ENCODE results near the gene NBAS.
"Not testable (repeated sequence)": the region's sequence is repeated elsewhere in the genome, so short reads cannot be mapped to it uniquely, and the experiment has no call there.

NBAS gene

DNA sequence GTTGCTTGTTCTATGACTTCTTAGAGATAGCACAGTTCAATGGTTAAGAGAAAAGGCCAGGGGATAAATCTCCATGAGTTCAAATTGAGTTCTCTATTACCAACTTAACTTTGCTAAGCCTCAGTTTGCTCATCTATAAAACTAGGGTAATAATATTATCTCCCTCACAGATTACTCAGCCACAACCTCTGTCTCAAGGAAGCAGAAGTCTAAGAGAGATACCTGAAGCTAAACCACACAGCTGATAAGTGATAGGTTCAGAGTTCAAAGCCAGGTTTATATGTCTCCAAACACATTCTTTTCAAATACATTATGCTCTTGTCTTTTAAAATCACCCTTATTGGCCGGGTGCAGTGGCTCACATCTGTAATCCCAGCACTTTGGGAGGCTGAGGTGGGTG lies 287.7 kb downstream of the NBAS start:
- DNase-seq (ENCODE audit: low read depth in 2 of 3, low spot score in 2 of 3) = no peak

DNA sequence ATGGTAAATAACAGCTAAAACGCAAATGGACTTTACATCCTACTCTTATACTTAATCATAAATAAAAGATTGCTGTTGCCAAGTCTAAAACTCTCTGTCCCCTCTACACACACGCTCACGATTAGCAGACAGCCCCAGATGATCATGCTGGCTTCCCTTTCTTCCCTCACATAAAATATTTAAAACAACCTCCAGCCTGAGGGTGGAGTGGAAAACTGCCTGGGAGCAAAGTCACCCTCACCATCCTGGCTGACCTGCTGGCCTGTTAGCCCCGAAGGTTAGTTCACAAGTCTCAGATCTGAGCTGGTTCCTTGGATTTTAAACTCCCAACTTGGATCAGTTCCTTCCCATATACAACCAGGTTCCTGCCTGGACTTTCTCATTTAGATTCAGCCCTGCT lies 288.2 kb downstream of the NBAS start:
- no peak for DNase-seq (ENCODE audit: low read depth in 2 of 3, low spot score in 2 of 3)

DNA sequence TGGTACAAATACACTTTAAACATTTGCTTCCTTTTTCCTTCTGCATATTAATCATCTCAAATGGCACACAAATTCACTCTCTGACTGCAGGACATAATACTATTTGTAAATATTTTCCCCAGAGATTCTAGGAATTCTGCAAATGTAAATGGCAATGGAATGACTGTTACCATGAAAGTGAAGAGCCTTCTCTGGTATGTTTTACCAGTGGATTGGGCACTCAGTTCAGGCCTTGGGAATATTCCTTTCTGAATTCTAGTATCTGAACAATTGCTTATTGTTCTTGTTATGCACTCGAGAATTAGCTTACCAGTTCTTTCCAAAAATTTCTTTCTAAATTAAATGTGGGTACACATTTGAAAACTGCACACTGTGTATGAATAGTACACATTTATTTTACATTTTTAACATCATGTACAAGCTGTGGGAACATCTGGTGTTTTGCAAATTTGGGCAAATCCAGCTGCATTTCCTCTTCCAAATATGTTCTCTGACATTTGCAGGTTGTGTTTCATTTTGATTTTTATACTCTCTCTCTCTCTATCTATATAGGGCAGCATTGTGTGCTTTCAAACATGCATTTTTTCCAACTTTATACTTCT lies 289.1 kb downstream of the NBAS start:
- no peak for DNase-seq (ENCODE audit: low read depth in 2 of 3, low spot score in 2 of 3)

DNA sequence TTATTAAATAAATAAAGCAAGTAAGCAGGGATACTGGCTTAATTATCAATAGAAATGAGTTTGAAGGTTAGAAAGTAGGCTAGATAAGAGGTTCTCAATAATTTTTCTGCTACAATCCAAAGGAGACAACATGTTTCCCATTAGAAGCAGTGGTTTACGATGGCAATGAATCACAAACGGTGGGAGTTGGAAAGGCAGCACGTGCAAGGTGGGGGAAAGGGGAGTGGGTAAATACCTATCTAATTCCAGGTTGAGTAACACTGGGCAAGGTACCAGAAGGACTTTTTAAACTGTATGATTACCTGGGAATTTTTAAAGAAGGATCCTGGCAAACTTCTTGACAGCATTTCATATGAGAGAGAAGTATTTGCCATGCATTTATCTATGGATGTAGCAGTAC lies 289.9 kb downstream of the NBAS start:
- DNase-seq (ENCODE audit: low read depth in 2 of 3, low spot score in 2 of 3) = no peak

DNA sequence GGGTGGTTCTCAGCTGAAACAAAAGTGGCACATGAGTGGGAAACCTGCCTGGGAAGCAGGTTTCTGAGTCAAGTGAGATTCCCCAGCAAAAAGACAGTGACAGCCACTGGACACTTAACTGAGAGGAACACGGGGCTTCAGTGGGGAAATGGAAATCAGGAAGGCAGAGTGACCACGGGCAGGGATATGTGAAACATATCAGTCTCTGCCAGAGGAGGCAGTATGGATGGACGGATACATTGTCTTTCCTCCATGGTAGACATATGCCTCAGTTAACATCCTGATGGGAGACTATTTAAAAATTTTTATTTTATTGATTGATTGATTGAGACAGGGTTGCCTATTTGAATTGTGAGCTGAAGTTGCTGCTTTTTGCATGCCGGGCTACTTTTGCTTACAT lies 292.1 kb downstream of the NBAS start:
- no peak for DNase-seq (ENCODE audit: low read depth in 2 of 3, low spot score in 2 of 3)

DNA sequence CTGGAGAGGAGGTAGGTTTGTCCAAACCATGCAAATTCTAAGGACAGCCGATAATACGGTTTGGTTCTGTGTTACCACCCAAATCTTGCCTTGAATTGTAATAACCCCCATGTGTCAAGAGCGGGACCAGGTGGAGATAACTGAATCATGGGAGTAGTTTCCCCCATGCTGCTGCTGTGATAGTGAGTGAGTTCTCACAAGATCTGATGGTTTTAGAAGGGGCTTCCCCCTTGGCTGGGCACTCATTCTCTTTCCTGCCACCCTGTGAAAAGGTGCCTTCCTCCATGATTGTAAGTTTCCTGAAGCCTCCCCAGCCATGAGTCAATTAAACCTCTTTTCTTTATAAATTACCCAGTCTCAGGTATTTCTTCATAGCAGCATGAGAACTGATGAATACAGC lies 295.2 kb downstream of the NBAS start:
- DNase-seq (ENCODE audit: low read depth in 2 of 3, low spot score in 2 of 3) = no peak

DNA sequence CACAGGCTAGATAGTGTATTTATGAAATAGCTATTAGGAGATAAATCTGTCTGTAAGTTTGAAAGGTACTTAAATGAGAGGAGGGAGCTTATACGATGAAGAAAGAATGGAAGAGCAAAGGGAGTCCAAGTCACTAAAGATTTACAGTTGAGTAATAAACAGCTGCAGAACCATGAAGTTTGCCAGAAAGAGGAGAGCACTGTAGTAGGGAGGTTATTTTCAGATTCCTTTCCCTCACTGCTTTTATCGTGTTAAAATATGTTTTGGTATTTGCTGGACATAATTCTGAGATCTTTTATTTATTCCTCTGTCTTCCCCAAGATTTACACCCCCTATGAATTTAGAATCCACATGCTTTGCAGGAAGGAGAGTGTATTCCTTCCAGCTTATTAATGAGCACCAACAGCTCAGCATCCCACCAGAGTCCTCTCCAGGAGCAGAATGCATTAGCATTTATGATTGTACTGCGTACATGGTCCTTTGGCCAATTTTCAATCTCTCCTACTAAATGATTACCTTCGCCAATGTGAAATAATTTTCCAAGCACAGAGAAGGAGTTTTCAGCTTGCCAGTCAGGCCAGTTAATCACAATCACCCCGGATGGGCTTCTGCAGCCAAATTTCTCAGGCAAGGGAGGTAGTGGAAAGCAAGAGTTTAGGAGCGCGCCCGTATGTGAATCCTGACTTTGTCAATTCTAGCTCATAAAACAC lies 297.0 kb downstream of the NBAS start:
- DNase-seq (ENCODE audit: low read depth in 2 of 3, low spot score in 2 of 3) = no peak

DNA sequence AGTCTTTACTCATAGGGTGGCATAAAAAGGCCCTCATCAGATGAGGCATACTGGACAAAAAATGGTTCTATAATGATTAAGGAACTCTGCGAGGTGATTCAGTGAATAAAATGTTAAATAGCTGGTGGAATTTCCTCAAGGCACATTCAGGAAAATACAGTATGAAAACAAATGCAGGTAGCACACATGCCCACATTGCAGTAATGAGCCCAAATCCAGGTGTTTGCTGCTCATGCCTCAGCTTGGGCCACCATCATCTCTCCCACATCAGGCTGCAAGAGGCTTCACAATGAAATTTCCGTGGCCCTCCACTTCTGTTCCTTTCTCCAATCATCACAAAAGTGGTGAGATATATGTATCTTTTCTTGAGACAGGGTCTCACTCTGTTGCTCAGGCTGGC lies 298.3 kb downstream of the NBAS start:
- no peak for DNase-seq (ENCODE audit: low read depth in 2 of 3, low spot score in 2 of 3)

DNA sequence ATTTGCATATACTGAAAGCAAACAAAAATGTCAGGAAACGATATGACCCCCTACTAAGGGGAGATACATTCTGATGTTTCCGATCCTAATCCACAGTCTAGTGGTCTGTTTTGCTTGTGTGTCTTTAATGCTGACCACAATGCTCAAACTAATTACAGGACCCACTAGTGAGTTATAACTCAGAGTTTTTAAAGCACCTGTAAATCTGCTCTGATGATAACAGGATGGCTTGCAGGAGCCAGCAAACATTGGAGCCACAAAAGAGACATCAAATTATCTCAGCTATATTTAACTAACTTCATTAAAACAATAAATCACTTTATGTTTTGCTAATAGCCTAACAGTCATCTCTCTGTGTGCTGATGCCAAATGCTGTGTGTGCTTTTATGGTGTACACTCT lies 300.3 kb downstream of the NBAS start:
- DNase-seq (ENCODE audit: low read depth in 2 of 3, low spot score in 2 of 3) = no peak

DNA sequence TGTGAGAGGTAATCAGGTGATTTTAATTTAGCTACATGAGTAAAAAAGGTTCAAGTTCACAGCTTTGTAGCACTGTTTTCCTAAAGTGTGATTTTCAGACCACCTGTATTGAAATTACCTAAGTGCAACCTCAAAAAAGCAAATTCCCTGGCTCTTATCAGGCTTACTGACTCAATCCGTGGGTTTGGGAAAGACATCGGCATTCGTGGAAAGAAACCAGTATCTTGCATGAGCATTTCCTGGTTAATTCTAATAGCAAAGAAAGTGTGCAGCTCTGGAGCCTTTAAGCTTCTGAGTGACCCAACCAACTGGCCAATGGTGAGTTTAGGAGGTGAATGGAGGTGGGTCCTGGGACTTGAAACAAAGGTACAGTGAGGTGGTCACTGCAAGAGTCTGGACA lies 300.9 kb downstream of the NBAS start:
- no peak for DNase-seq (ENCODE audit: low read depth in 2 of 3, low spot score in 2 of 3)

DNA sequence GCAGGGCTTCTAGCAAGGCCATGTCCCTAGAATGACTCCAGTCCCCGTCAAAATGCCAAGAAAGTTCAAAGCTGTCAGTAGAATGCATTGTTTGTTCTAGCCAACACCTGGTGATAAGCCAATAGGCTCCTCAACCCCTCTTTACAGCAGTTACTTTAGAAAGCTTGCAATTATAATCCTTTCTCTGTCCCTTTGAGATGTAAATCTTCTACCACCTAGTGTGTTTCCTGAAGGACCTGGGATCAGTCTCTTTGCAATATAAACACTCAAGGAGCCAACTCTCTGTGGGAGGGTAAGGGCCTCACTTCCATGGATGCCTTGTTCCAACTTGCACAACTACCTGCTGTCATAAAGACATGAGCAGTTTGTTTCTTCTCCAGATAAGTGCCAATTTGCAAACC lies 301.8 kb downstream of the NBAS start:
- no peak for DNase-seq (ENCODE audit: low read depth in 2 of 3, low spot score in 2 of 3)

DNA sequence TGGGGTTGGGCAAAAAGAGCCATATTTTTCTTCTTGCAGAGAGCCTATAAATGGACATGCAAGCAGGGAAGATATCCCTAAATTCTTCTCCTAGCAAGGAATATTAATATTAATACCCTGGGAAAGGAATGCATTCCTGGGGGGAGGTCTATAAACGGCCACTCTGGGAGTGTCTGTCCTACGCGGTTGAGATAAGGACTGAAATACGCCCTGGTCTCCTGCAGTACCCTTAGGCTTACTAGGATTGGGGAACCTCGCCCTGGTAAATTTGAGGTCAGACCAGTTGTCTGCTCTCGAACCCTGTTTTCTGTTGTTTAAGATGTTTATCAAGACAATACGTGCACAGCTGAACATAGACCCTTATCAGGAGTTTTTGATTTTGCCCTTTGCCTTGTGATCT lies 302.7 kb downstream of the NBAS start:
- not testable (repeated sequence) for DNase-seq (ENCODE audit: low read depth in 2 of 3, low spot score in 2 of 3)

DNA sequence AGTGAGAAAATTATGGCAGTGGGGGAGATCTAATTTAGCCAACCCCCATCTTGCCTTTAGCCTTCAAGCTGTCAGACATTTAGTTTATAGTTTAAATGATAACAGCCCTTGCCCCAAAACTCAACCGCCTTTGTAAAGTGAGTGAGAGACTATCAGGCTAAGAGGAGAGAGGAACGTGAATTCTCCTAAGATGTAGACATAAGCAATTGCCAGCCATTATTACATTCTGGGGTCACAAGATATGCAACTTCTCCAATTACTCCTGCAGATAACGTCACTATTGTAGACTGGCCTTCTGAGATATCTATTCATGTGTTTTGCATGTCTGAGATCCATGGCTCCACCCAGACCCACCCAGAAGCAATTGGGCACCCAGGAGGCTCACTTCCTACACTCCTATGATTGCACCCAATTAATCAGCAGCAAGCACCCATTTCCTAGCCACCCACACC lies 307.3 kb downstream of the NBAS start:
- DNase-seq (ENCODE audit: low read depth in 2 of 3, low spot score in 2 of 3) = no peak

DNA sequence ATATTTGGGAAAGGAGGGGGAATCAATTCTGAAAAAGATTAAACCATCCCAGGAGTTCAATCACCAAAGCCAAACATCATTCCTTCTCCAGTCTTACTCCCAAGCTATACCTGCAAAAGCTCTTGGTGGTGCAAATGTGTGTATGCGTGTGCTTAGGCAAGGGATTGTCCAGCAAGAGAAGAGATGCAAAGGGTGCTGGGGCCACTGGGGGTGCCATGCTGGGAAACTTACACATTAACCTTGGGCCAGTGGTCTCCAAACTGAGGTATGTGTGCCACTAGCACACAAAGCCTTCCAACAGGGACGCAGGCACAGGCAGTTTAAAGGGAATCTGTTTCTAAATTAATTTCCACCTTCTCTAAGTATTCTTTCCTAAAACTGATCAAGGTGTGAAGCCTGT lies 307.9 kb downstream of the NBAS start:
- no peak for DNase-seq (ENCODE audit: low read depth in 2 of 3, low spot score in 2 of 3)

DNA sequence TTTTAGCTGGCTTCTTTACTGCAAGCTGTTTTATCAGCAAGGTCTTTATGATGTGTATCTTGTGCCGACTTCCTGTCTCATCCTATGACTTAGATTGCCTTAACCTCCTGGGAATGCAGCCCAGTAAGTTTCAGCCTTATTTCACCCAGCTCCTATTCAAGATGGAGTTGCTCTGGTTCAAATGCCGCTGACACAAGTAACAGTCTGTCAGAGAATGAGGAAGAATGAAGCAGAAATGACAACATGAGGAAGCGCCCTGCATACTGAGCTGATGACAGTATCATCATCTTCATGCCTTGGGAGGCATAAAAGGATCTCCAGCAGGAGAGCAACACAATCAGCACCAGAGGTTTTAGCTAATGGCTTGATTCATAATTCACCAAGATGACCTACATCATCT lies 309.4 kb downstream of the NBAS start:
- no peak for DNase-seq (ENCODE audit: low read depth in 2 of 3, low spot score in 2 of 3)

DNA sequence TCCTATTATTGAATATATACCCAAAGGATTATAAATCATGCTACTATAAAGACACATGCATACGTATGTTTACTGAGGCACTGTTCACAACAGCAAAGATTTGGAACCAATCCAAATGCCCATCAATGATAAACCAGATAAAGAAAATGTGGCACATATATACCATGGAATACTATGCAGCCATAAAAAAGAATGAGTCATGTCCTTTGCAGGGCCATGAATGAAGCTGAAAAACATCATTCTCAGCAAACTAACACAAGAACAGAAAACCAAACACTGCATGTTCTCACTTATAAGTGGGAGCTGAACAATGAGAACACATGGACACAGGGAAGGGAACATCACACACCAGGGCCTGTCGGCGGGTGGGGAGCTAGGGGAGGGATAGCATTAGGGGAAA lies 310.2 kb downstream of the NBAS start:
- DNase-seq (ENCODE audit: low read depth in 2 of 3, low spot score in 2 of 3) = not testable (repeated sequence)

DNA sequence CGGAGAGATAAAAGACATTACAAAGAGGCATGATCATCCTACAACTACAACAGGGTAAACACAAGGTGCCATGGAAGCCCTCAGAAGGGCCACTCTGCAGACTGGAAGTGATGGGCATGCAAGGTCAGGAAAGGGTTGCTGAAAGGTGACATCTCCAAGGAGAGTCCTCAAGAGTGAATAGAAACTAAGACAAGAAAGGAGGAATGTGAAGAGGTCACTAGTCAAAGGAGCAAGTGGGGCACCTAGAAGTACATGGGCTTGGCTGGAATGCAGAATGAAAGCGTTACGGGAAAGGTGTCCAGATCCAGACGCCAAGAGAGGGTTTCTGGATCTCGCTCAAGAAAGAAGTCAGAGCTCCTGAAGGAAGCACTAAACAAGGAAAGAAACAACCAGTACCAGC lies 314.3 kb downstream of the NBAS start:
- DNase-seq (ENCODE audit: low read depth in 2 of 3, low spot score in 2 of 3) = no peak

DNA sequence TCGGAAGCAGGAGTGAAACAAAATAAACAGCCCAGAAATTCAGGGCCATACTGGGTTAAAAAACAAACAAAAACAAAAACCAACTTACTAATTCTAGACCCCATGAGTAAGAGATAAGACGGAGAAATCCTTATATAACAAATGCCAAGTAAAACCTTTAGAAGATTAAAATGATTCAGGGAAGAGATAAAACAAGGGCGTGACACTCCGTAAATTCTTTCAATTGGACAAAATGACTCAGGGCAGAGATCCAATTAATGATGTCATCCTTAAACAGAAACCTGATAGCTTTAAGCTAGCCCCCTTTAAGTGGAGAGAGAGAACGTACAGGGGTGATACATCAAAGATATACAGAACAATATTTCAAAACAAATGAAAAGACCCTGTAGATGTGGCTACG lies 317.4 kb downstream of the NBAS start:
- no peak for DNase-seq (ENCODE audit: low read depth in 2 of 3, low spot score in 2 of 3)

DNA sequence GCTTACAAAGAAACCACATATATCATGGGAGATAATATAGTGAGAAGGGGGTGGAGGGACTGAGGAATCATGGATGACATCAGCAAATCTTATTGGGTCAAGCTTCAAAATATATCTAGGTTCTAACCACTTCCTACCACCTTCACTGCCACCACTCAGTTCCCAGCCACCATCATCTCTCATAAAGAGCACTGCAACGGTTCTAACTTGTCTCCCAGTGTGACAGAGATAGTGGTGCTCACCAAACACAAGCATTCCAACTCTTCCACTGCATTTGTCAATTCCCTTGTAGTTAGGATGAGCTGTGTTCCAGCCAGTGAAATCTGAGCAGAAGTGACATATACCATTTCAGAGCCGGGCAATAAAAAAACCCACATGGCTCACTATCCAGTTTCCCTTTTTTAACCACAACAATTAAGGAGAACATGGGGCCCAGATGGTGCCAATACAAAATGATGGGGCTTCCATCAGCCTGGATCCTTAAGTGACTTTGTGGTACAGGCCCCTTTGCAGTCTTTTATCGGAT lies 318.1 kb downstream of the NBAS start:
- no peak for DNase-seq (ENCODE audit: low read depth in 2 of 3, low spot score in 2 of 3)

DNA sequence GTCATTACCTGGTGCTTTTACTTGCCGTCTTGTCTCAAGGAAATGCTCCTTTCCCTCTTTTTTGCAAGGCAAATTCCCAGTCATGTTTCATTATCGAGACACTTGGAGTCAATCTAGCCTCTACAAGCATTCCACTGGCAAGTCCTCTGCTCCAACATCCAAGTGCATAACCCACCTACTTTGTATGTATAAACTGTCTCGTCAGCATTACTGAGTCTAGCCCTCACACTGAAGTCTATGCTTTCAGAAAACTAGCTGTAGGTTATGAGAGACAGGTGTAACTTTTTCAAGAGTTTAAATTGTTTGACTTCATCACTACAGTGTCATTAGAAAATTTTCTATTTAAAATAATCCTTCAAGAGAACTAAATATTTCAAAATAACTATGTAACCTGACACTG lies 319.2 kb downstream of the NBAS start:
- DNase-seq (ENCODE audit: low read depth in 2 of 3, low spot score in 2 of 3) = no peak

DNA sequence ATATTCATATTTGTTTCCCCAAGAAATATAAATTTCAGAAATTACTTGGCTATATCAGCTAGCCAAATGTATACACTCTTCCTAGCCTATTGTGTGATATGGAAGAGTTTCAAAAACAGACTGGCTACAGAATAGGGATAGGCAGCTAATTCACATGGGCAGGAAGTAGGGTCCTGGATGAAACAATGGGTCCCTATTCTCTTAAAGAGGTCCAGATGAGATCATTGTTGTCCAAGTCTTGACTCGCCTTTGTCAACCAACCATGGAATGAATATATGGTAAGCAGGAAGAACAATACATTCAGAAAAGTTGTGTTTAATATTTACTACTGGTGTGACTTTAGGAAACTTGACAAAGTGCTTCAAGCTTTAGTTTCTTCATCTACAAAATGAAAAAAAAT lies 319.9 kb downstream of the NBAS start:
- no peak for DNase-seq (ENCODE audit: low read depth in 2 of 3, low spot score in 2 of 3)

DNA sequence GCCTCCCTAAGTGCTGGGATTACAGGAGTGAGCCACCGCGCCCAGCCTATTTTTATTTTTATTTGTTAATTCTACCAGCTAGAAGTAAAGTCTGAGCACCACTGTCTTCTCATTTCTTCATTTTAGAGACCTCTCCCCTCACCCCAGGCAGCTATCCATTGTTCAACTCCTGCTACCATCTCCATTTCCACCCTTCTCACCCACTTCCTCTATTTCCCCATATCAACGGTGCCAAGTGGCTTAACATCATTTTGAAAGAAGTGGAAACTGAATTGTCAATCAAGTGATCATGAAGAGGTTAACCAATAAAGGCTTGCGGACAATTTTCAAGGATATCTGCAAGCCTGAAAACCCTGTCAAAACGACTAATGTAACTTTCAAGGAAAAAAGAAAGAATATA lies 323.1 kb downstream of the NBAS start:
- no peak for DNase-seq (ENCODE audit: low read depth in 2 of 3, low spot score in 2 of 3)

DNA sequence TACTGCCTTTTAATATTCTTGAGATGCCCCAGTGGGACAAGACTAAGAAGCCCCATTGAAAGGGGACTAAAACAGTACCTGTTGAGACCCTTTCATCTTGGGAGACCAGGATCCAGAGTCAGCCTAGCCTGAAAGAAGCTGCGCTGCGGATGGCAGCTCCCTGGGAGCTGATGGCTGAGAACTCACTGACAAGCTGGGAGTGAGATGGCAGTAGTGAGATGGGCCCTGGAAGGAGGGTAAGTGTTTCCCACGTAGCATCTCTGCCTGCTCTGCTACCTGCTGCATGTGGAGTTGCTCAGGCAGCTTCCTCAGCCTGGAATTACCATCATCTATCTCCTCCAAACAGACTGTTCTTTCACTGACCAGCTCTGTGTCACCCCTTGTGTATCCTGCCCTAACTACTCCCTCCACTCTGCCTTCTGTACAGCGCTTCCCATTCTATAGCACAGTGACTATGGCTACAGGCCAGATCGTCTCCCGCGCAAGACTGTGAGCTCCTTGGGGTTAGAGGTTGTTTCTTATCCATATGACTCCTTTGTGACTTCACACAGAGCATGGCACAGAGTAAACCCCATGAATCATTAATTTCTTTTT lies 330.4 kb downstream of the NBAS start:
- DNase-seq (ENCODE audit: low read depth in 2 of 3, low spot score in 2 of 3) = no peak
